ENCODE measurements around the gene ZBP1. TPM values are rescaled to one million over a fixed set of nuclear protein-coding genes. Genes with fewer than 3 reads are reported as not detected.

The ZBP1 gene
- total and polyA plus RNA-seq, 3 donors from 2014 or later: 0.31 to 0.66 TPM; not detected in 1

DNA sequence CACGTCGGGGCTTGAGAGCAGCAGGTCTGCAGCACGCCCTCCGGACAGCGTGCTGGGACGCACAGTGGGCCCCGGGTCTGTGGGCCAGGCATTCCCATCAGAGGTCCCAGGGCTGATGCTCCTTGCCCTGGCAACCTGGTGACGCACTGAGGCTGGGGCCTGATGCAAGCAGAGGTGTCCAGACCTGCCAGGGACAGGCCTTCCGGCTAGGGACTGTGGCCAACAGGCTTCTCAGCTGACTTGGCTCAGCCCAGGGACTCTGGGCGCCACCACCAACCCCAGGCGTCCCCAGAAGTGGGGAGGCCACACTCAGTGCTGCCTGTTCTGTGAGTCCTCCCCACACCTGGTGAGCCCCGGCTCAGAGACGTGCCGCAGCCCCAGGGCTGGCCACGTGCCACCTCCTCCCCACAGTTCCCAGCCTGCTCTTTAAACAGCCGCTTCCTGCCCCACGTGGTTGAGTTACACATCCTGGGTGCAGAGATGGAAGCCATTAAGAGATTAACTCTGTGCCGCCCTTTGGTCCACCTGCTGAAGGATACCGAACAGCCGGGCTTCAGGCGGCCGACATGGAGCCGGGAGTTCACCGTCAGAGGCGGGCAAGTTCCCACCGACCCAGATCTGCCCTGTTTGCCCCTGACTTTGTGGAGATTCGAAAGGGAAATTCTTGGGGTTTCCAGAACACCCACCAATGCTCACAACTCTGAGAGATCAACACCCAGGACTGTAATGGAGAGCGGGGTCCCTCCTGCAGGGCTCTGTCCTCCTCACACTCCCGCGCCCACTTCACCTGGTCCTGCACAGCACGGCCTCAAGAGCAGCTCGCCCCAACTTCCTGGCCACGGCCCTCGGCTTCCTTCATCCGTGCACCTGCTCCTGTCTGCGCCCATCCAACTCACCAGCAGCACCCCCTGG, 37.6 kb upstream of the ZBP1 start:
- Histone ChIP-seq H3K27me3 (no peaks in the 10 kb centered on the region), H3K27ac (no peak overlapping the region), H3K36me3 (ENCODE audit: low read depth, missing control alignments) (no peaks in the 10 kb centered on the region), H3K4me1 (no peaks in the 10 kb centered on the region), H3K9me3 (no peaks in the 10 kb centered on the region), H3K4me3 (no peak overlapping the region)
- WGBS, 2 donors: 79 to 82% methylated on average over 30 to 36 of the region's 36 CpGs
- DNase-seq: peak; percentile 12
- intact Hi-C loops (cut with DNase I; ENCODE audit: low total_unique reads): loop anchor here (5.0 to 10.0 kb wide), 2 partner anchors 427 to 520 kb away; no protein-coding TSS in a partner anchor
- TF ChIP-seq CTCF (IDR thresholded peaks at IDR 0.05): no peak

GRCh38 chr20:57656821-57657534, 36.8 kb upstream of the ZBP1 start:
- H3K27ac ChIP-seq: no peak overlapping the region
- TF ChIP-seq POLR2A (IDR thresholded peaks at IDR 0.05) (no peak), CTCF (IDR thresholded peaks at IDR 0.05) (no peak)
- WGBS, 2 donors: 92 to 95% methylated on average over 4 to 20 of the region's 20 CpGs
- H3K4me3 ChIP-seq: no peak overlapping the region
- H3K36me3 ChIP-seq (ENCODE audit: low read depth, missing control alignments): no peaks in the 10 kb centered on the region
- DNase-seq: peak; percentile 12
- intact Hi-C loops (cut with DNase I; ENCODE audit: low total_unique reads): loop anchor here (5.0 to 10.0 kb wide), 2 partner anchors 428 to 520 kb away; no protein-coding TSS in a partner anchor
- no peaks in the 10 kb centered on the region for H3K27me3 ChIP-seq
- no peaks in the 10 kb centered on the region for H3K9me3 ChIP-seq
- H3K4me1 ChIP-seq: no peaks in the 10 kb centered on the region

- no peaks in the 10 kb centered on the region for H3K9me3 ChIP-seq
- no peaks in the 10 kb centered on the region for H3K27me3 ChIP-seq
- H3K27ac ChIP-seq: no peak overlapping the region
- 90 to 95% methylated on average over 11 to 15 of the region's 15 CpGs for WGBS, 2 donors
- intact Hi-C loops (cut with DNase I; ENCODE audit: low total_unique reads): loop anchor here (5.0 to 10.0 kb wide), 2 partner anchors 428 to 521 kb away; no protein-coding TSS in a partner anchor
- TF ChIP-seq POLR2A (IDR thresholded peaks at IDR 0.05) (no peak), CTCF (IDR thresholded peaks at IDR 0.05) (no peak)
- H3K36me3 ChIP-seq (ENCODE audit: low read depth, missing control alignments): no peaks in the 10 kb centered on the region
- no peak overlapping the region for H3K4me3 ChIP-seq
- peak; percentile 10 for DNase-seq
- H3K4me1 ChIP-seq: no peaks in the 10 kb centered on the region
Measured at GRCh38 chr20:57656252-57656820, 36.1 kb upstream of the ZBP1 start.

DNA sequence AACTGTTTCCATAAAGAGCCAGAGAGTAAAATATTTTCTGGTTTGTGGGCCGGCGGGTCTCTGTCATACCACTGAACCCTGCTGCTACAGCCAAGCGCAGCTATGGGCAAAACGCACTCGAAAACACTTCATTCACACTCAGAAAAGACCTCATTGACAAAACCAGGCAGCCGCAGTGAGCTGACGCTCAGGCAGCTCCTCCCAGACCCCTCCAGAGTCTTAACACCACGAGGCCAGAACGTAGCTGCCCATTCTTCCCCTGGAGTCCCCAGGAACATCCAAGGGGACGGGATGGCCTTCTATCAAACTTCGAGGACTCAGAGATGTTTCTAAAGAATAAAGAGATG, 35.6 kb upstream of the ZBP1 start:
- Histone ChIP-seq H3K9me3 (no peaks in the 10 kb centered on the region), H3K4me3 (no peak overlapping the region), H3K4me1 (no peaks in the 10 kb centered on the region), H3K27me3 (no peaks in the 10 kb centered on the region), H3K36me3 (ENCODE audit: low read depth, missing control alignments) (no peaks in the 10 kb centered on the region), H3K27ac (no peak overlapping the region)
- intact Hi-C loops (cut with DNase I; ENCODE audit: low total_unique reads): loop anchor here (5.0 to 10.0 kb wide), 2 partner anchors 429 to 522 kb away; no protein-coding TSS in a partner anchor
- 89 to 96% methylated on average over 8 to 11 of the region's 11 CpGs for WGBS, 2 donors
- DNase-seq: no peak
- TF ChIP-seq CTCF (IDR thresholded peaks at IDR 0.05): no peak
- no peak for TF ChIP-seq POLR2A (IDR thresholded peaks at IDR 0.05)

Measured in testis (tissue), 3 donors.